Nucleus accumbens (tissue), 56 donors: Measurements from ENCODE around the gene ARL5A.
"Not testable (repeated sequence)": the region's sequence is repeated elsewhere in the genome, so short reads cannot be mapped to it uniquely, and the experiment has no call there.

ENCODE experiments used
- DNase-seq, 56 donors: peaks; one replicate each; lab custom pipeline; 2025; lab: John Stamatoyannopoulos, UW

ARL5A gene, protein sequence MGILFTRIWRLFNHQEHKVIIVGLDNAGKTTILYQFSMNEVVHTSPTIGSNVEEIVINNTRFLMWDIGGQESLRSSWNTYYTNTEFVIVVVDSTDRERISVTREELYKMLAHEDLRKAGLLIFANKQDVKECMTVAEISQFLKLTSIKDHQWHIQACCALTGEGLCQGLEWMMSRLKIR

DNA sequence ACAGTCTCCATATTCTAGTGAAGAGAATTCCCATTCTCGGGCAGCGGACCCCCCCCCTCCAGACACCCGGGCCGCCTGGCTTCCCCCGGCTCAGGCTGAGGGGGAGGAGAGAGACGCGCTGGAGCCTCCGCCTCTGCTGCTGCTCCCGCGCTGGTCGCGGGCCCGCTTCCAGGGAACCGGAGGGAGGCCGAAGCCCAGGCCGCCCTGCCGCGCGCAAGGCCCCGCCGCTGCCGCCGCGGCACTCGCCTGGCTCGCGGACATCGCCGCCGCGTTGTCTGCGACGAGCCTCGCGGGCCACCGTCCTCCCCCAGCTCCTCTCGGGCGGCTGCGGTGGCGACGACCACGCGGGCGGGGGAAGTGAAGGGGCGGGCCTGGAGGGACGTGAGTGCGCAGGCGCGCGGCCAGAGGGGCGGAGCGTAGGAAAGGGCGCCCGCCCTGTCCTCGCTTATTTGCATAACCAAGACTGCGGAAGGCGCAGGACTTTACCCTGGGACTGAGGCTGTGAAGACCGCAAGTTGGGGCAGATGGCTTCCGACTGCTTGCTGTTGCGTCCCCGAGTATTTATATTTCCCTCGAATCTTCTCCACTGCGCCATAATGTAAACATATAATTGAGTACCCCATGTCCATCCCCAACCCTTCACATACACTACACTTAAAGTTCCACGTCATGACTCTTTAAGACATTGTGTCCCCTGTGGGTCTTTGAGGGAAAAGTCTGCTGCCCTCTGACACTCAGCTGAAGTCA is at the start of gene ARL5A:
TSS of gene ARL5A (minus strand) at position 279 of the 747 bp plus-strand sequence. CDS start at position 34, 245 bp downstream.
- DNase-seq: peak; percentile 50 to 95 (median 91)

DNA sequence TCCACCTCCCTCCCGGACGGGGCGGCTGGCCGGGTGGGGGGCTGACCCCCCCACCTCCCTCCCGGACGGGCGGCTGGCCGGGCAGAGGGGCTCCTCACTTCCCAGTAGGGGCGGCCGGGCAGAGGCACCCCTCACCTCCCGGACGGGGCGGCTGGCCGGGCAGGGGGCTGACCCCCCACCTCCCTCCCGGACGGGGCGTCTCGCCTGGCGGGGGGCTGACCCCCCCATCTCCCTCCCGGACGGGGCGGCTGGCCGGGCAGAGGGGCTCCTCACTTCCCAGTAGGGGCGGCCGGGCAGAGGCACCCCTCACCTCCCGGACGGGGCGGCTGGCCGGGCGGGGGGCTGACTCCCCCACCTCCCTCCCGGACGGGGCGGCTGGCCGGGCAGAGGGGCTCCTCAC is 47.4 kb upstream of the ARL5A start:
- DNase-seq: not testable (repeated sequence)

DNA sequence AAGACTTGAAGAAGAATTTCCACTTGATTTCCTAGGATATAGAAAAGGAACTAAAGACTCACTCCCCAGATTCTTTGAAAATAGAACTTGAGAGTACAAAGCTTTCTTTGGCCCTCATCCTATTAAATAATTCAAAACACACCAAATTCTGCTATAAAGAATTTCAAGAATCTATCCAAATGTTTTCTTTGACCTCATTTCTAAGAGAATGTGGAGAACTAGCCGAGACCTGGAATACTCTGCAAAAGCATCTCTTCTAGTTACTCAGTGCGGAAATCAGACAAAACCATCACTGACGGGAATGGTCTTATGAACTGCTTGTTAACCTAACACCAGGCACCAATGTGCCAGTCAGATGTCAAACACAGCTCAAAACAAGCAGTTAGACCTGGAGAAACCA is 44.2 kb upstream of the ARL5A start:
- DNase-seq: no peak

DNA sequence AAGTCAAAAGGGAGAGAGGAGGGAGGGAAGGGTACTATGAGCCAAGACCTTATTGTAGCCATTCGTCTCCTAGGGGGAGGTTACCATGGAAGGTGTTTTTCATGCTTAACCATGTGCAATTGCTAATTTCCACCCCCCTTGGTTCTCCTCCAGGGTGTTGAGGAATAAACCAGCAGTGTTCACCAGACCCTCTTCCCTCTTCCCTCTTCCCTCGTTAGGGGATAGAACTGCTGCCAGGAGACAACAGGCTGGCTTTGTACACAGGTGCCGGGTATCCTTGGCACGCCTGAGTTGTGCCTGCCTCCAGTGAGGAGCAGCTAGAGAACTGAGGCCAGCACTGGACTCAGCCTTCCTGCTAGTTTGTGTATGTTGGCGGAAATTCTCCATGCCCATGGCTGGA is 41.1 kb upstream of the ARL5A start:
- peak in 16 of 56 donors; percentile 2 to 49 (median 10) for DNase-seq

DNA sequence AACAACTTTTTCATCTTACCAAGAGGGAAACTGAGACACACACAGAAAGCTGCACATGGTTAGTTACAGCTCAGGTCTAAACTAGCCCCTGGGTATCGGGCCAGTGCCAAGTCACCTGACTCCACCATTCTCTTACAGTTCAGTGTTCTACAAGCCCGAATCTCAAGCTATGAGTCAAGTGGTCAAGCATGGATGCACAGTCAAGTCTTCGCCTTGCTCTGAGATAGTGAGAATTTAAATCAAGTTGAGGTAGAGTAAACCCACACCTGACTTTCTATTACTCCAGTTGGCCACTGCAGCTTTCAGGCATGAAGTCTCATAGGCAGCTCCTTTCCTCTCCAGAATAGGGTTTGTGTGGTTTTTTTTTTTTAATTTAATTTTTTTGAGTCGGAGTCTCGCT is 34.5 kb upstream of the ARL5A start:
- no peak for DNase-seq

DNA sequence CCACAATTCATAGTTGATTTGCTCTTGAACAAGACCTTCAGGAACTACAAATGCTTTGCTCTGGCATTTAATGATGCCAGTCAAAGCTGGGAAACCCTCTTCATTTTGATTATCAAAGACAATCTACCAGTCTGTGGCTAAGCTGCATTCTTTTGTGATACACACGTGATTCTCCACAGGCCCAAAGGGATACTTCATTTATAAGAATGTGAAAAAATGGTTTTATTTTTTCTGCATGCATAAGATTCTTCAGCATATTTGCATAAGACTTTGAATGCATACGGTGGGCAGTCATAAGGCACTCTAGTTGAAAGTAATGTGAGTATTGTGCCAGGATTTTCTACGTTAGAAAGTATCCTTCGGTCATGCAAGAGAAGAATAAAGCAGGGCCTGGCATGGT is 33.0 kb upstream of the ARL5A start:
- DNase-seq: no peak

DNA sequence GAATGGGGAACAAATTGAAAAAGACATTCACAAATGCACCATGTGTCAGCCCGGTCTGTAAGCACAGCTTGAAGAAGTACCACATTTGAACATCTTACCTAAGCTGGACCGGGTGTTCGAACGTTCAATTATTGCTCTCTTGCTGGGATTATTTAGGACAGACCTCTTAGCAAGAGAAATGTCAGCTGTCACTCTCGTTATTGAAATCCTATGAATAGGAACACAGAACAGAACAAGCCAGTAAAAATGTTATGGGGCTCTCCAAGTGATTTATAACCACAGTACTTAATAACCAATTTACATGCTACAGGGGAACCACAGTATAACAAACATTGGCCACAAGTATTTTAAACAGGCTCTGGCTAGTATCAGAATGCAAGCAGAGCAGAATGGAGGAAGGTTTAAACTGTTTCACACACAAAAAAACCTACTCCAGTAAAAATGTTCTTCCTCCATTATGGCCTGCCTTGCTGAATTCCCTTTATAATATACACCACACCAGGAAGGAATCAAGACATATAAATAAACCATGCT is 32.5 kb upstream of the ARL5A start:
- DNase-seq: no peak

DNA sequence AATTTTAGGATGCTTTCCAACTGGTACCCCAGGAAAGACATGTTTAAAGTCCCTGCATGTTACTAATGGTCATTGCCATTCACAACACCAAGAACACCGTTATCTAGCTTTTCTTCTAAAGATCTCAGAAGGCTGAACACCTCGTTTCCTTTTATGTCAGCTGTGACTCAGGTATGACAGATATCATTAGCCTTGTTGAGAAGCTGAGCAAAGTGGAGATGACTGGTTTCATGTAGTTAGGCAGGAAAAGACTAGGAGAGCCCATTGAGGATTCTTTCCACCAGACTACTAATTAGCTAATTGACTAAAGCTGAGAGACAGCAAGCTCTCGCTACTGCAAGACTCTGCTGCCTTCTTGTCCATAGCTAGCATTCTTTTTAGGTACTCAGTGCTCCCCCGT is 32.0 kb upstream of the ARL5A start:
- DNase-seq: no peak

DNA sequence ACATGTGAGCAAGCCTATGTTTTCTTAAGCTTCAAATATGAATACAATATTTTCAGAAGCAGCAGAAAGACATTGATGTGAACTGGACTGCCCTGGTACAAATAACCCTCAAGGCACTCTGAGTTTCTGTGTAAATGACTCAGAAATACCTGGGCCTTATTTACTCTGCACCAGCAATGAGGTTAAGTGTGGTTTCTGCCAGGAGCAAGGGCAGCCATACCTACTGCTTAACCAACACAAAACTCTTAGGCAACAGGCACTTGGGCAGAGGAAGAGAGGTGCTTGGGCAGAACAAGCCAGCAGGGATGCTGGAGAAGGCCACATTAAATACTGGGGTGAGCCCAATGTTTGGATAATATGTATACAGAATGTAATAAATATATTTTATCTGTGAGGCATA is 29.4 kb upstream of the ARL5A start:
- DNase-seq: no peak

DNA sequence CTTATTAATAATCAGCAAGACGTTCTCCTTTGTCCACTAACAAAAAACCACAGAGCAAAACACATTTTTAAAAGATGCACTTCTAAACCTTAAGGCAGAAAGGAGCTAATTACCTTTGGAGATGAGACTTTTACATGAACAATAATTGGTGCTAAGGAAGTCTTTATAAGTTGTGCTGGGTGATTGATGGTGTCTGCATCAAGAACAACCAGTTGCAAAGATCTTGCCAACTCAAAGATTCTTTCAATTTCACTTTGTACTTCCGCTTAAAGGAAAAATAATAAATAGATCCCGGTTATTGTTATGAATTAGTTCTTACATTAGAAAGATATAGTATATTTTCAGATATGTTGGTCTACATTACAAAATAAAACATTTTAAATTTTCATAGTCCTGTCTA is 26.9 kb upstream of the ARL5A start:
- no peak for DNase-seq

DNA sequence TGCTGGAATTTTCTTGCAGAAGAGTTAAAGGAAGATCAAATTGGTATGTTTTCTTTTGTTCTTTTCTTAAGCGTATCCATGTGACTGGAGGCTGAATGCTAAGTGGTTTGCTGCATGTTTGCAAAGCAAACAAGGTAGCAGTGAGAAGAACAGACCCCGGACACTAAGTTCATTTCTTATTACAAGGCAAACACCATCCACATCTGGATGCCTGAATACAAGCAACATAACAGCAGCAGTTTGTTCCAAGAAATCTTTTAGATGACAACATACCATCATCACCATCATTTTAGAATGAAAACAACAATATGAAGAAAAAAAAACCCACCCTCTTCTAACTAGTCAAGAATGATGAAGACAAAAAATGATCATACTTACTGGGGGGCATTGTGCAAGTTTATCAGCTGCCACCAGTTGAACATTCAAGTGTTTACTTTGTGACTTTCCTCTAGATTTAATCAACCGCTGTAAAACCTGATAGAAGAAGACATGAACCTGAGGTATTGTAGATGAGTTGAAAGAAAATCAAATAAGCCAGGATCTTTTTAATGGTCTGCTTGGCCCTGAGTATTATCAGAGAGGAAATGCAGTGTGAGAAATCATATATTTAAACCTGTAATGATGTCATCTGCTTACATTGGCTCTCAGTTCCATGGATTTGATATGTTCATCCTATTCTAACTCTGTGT is 25.0 kb upstream of the ARL5A start:
- no peak for DNase-seq

DNA sequence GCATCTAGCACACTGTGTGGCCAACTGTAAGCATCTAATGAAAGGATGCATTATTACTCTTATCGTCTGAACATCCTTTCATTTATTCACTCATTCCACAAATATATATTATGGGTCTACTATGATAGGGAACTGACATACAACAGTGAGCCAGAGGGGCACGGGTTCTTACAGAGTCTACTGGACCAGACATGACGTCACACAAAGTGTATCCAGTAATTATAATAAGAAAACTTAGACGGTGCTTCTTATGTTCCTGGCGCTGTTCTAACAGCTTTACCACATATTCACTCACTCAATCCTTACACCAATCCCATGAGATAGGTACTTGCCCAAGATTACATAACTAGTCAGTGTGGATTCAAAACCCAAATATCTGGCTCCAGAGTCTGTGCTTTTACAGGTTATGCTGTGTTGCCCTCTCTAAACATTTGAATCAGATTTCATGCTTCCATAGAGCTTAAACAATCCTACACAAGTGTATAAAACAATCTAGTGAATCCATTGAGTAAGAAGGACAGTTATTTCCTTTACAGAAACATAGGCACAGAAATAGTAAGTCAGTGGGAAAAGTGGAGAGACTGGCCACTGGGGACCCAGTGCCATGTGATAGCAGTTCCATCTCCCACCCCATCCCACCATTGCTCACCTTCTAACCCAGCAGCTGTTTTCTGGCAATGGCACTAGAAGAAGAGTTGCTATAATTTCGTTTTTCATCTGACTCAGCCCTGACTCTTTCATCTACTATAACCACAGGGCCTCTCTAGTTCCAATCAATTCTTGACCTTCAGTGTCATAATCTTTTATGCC is 24.2 kb upstream of the ARL5A start:
- no peak for DNase-seq

DNA sequence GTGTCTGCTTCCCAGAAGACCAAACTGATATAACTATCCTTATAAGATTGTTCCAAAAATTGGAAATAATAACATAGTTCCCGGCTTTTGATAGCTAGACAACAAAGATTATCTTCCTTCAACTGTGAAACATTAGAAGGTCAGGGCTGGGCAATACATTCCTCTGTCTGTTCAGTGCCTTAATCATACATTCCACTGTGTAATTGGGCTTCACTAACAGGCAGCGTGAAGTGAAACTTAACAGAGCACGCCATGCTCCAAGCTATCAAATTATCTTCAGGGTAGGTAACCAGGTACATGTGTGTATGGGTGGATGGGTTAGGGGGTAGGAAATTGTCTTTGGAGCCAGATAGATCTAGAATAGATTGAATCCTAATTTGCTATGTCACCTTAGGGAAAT is 23.5 kb upstream of the ARL5A start:
- no peak for DNase-seq

DNA sequence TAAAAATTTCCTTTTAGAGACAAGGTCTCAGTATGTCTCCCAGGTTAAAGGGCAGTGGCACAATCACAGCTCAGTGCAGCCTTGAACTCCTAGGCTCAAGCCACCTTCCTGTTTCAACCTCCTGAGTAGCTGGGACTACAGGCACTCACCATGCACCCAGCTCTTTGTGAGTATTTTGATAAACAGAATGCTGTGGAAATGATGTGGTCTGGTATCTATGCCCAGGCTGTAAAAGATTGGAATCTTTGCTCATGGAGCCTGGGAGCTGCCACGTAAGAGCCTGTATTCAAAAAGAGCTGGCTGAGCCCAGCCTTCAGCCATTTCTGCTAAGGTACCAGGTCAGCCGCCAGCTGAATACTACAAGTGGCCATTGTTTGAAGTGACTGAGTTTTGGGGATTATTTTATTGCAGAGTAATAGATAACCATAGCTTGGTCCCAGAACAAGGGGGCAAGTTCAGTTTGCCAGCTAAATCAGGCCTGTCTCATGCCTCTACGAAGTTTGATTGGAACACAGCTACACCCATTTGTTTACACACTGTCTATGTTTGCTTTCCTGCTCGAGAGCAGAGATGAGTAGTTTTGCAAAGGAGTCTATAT is 21.3 kb upstream of the ARL5A start:
- DNase-seq: no peak

DNA sequence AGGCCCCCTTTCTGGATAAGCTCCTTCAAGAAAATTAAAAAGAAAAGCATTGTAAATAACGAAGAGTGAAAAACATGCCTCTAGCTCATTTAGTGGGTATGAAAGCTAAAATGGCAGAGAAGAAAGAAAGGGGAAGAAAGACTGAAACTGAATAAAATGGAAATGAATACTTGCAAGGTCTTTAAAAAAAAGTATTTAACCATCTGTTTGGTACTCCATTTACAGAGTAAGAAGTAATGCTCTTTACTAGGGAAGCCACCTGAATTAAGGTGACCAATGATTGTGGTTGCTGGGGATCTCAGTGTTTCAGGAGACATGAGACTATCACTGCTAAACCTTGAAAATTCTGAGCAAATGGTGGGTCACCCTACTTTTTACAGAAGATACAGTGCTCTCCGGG is 17.7 kb upstream of the ARL5A start:
- DNase-seq: no peak

DNA sequence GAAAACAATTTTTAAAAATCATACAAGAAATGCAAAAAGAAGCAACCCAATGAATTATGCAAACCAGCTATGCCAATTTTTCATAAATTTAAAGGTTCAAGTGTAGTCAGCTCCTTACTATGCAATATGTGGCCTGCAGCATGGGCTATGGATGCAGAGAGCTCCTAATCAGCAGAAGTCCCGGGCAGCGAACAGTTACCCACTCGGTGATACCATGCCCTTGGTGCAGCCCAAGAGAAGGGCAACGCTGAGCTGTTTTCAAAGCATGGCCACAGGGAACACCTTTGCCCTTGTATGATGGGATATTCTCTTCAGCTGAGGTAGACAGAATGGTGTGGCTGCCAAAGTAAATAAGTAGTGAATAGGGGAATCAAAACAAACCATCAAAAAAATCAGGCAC is 17.3 kb upstream of the ARL5A start:
- no peak for DNase-seq

DNA sequence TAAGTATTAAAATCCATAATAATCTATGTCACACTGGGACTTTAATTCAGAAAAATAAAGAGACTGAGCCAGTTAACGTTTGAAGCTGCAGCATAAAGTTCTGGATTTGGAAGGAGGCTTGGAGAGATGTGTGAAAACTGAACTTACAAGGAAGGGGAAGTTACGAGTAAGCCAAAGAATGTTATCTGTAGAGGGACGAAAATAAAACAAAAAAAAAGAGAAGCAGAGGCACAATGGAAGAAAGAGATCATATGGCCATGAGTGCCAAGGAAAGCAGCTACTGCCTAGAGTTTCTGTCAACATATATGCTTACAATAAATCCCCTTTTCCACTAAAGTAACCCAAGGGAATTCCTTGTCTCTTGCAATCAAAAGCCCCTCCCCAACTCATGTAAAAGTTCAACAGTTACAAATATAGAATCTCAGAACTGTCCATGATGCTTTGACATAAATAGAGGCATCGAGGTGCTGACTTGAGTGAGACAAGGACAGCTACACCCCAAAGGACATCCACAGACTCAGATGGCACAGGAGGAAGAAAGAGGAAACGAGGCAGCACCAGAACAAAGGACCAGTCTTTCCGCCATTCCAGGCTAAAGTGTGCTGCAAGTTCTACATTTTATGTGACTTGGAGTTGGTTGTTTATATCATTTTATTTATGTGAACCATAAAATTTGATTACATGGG is 16.1 kb upstream of the ARL5A start:
- DNase-seq: no peak

DNA sequence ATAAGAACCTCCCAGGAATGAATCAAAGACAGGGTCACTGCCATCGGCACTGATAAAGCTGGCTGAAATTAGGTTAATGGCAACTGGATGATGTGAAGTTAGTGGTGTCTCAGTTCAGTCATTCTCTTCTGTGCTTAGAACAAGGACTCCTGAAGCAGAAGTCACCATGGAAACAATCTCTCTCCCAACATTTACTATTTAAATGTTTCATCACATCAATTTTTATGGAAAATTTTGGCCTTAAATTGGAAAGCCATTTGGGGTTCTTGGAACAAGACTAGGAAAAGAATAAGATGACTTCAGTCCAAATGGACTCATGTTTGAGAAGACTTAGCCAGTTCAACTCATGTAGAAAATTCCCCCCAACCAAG is 15.5 kb upstream of the ARL5A start:
- no peak for DNase-seq

DNA sequence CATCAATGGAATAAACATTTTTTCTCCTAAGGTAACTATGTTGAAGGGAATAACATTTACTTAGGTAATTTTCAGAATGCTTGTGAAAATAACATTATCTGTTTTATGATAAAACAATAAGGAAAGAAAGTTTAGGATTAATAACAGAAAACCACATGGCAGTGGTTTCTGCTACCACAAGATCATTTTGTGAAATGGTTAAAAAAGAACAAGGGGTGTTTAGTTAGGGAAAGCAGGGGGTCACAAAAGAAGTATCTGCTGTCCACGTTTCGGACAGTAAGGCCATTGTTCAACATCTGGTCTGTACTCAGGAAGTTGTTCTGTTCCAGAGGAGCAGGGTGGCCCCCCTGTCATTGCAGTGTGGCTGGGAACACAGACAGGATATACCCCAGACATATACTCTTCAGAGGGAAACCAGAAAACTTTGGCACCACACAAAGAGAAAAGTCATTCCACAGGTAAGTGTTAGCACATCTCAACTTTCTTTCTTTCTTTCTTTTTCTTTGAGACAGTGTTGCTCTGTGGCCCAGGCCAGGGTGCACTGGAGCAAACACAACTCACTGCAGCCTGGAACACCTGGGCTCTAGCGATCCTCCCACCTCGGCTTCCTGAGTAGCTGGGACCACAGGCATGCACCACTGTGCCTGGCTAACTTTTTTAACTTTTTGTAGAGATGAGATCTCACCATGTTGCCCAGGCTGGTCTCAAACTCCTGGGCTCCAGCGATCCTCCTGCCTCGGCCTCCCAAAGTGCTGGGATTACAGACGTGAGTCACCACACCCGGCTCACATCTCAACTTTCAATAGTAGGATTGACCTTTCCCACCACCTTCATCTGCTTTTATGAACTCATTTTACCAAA is 14.8 kb upstream of the ARL5A start:
- DNase-seq: no peak
